HepG2 (cell line): ENCODE results near the gene RANBP3. TPM values are rescaled to one million over a fixed set of nuclear protein-coding genes. Genes with fewer than 3 reads are reported as not detected.

Experiments
- ELF4 ChIP-seq: sonication (generic); formaldehyde crosslinking; IDR thresholded peaks from 2 replicates; pipeline ENCODE4 v1.5.0; 2020; ENCODE audit warnings: missing genetic modification reagents, mild to moderate bottlenecking, moderate library complexity, borderline replicate concordance
- FOXA3 ChIP-seq: IDR thresholded peaks from 2 replicates; pipeline ENCODE4 v1.6.1; 2016; ENCODE audit warnings: missing genetic modification reagents, missing compliant biosample characterization
- HDAC2 ChIP-seq: sonication (generic); formaldehyde crosslinking; IDR thresholded peaks from 2 replicates; pipeline ENCODE4 v1.4.0; 2020; ENCODE audit warnings: missing genetic modification reagents
- HNF4A ChIP-seq: sonication (generic); formaldehyde crosslinking; IDR thresholded peaks from 2 replicates; pipeline ENCODE4 v1.4.0; 2020; ENCODE audit warnings: missing genetic modification reagents
- MED8 ChIP-seq: sonication (generic); formaldehyde crosslinking; IDR thresholded peaks from 2 replicates; pipeline ENCODE4 v1.8.1; 2023; ENCODE audit warnings: mild to moderate bottlenecking, missing genetic modification reagents; ENCODE audit not compliant: insufficient replicate concordance
- RXRA ChIP-seq: sonication (generic); formaldehyde crosslinking; IDR thresholded peaks from 2 replicates; pipeline ENCODE4 v1.5.1; 2020; ENCODE audit warnings: missing genetic modification reagents
- SMARCE1 ChIP-seq: fragments of 450-650 bp; IDR thresholded peaks from 2 replicates; pipeline ENCODE4 v1.6.1; 2017; ENCODE audit warnings: borderline replicate concordance
- U2AF1 ChIP-seq: fragments of 200-400 bp; formaldehyde crosslinking; optimal IDR thresholded peaks from 2 replicates; pipeline ENCODE3; 2017; ENCODE audit warnings: mild to moderate bottlenecking, low read depth, low read length
- ZNF317 ChIP-seq: sonication (generic); formaldehyde crosslinking; IDR thresholded peaks from 2 replicates; pipeline ENCODE4 v1.5.0; 2020; ENCODE audit warnings: mild to moderate bottlenecking, missing genetic modification reagents
- ZNF326 ChIP-seq: sonication (generic); formaldehyde crosslinking; IDR thresholded peaks from 2 replicates; pipeline ENCODE4 v1.4.0; 2020; ENCODE audit warnings: missing genetic modification reagents, borderline replicate concordance
- ZNF547 ChIP-seq: sonication (generic); formaldehyde crosslinking; IDR thresholded peaks from 2 replicates; pipeline ENCODE4 v1.5.1; 2020; ENCODE audit warnings: mild to moderate bottlenecking, missing genetic modification reagents
- ZNF564 ChIP-seq: sonication (generic); formaldehyde crosslinking; IDR thresholded peaks from 2 replicates; pipeline ENCODE4 v1.8.1; 2023; ENCODE audit warnings: mild to moderate bottlenecking, missing genetic modification reagents
- ZSCAN29 ChIP-seq: sonication (generic); formaldehyde crosslinking; conservative IDR thresholded peaks from 2 replicates; pipeline ENCODE4 v1.4.0; 2020; ENCODE audit warnings: mild to moderate bottlenecking, missing genetic modification reagents
- ZSCAN9 ChIP-seq: IDR thresholded peaks from 2 replicates; pipeline ENCODE4 v1.6.1; 2016; ENCODE audit warnings: borderline replicate concordance
- polyA plus RNA-seq, 8 experiments: library from polyadenylated mRNA; depleted of rRNA in 3 of 8; stranded (reverse) in 7 of 8; unstranded in 1 of 8; fragments of >200 nt; fragmentation: Illumina TruSeq in 4 of 8; extraction: Trizol in 4 of 8; gene quantifications; 2 replicates each; pipeline versions ENCODE4 v1.2.1 to v1.2.3, GENCODE V29; 2011 to 2016; ENCODE audit warnings: low read depth in 4 of 8, missing spikeins in 1 of 8, mixed read lengths in 1 of 8; ENCODE audit not compliant: insufficient read depth in 1 of 8
- total RNA-seq, 5 experiments: library from RNA; depleted of rRNA; stranded (reverse); fragments of >200 nt; fragmentation: Illumina TruSeq; extraction: Trizol; gene quantifications; 2 replicates each; pipeline ENCODE4 v1.2.3, GENCODE V29; 2016; ENCODE audit warnings: low read depth in 1 of 5
- TF ChIP-seq, protein P1 (sequence below): sonication (generic); formaldehyde crosslinking; IDR thresholded peaks from 2 replicates; pipeline ENCODE4 v1.4.0; 2020; ENCODE audit warnings: mild to moderate bottlenecking, missing genetic modification reagents, borderline replicate concordance
- TF ChIP-seq, protein P2 (sequence below): sonication (generic); formaldehyde crosslinking; IDR thresholded peaks from 2 replicates; pipeline ENCODE4 v1.4.0; 2020; ENCODE audit warnings: missing genetic modification reagents
- TF ChIP-seq, protein P3 (sequence below): sonication (generic); formaldehyde crosslinking; IDR thresholded peaks from 2 replicates; pipeline ENCODE4 v1.4.0; 2020; ENCODE audit warnings: missing genetic modification reagents, borderline replicate concordance
- TF ChIP-seq, protein P4 (sequence below): sonication (generic); formaldehyde crosslinking; IDR thresholded peaks from 2 replicates; pipeline ENCODE4 v1.4.0; 2020; ENCODE audit warnings: missing genetic modification reagents
- TF ChIP-seq, protein P5 (sequence below): sonication (generic); formaldehyde crosslinking; IDR thresholded peaks from 2 replicates; pipeline ENCODE4 v1.5.1; 2020; ENCODE audit warnings: mild to moderate bottlenecking, missing genetic modification reagents, moderate library complexity

Gene RANBP3
- total and polyA plus RNA-seq, 2 of the 13 experiments (the other 11 are each of a cell fraction or from before 2014, with no cell fraction given), result 39.5 to 149 TPM

DNA sequence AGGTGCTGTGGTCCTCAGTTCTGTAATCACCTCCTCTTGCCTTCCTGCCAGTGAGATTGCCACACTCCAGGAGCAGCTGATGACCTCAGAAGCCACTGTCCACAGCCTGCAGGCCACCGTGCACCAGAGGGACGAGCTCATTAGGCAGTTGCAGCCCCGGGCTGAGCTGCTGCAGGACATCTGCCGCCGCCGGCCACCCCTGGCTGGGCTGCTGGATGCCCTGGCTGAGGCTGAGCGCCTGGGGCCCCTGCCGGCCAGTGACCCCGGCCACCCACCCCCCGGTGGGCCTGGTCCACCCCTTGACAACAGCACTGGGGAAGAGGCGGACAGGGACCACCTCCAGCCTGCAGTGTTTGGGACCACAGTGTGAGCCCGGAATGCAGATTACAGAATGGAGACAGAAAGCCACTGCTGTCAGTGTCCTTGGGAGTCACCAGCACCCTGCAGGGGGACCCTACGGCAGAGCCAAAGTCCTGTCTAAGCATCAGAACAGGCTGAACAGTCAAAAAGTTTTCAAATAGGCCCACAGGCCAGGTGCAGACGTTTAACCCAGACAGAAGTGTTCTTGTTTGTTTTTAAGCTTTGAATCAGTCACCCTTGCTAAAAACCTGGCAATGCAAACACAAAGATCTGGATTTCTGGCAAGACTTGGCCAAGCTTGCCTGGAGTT is 69.0 kb downstream of the RANBP3 start (continued):
- TF ChIP-seq ZNF317 (CRISPR knock-in tag) (0 out of 2 replicates have a peak, but pooled peaks have one; percentile 53), SMARCE1 (no peak), ZNF326 (no peak), ZNF547 (CRISPR knock-in tag) (no peak), HDAC2 (CRISPR knock-in tag) (peak; percentile 44; the same call in 1 of the 2 replicates), RXRA (peak; percentile 40; the same call in 1 of the 2 replicates), MED8 (CRISPR knock-in tag) (peak; percentile 54), ZSCAN9 (CRISPR knock-in tag) (0 out of 2 replicates have a peak, but pooled peaks have one; percentile 40), FOXA3 (CRISPR knock-in tag) (no peak; the same call in 1 of the 2 replicates), HNF4A (CRISPR knock-in tag) (peak; percentile 82), ZSCAN29 (CRISPR knock-in tag) (no peak), ZNF564 (CRISPR knock-in tag) (no peak), U2AF1 (no peak), ELF4 (CRISPR knock-in tag) (no peak)
- TF ChIP-seq, protein P1, sequence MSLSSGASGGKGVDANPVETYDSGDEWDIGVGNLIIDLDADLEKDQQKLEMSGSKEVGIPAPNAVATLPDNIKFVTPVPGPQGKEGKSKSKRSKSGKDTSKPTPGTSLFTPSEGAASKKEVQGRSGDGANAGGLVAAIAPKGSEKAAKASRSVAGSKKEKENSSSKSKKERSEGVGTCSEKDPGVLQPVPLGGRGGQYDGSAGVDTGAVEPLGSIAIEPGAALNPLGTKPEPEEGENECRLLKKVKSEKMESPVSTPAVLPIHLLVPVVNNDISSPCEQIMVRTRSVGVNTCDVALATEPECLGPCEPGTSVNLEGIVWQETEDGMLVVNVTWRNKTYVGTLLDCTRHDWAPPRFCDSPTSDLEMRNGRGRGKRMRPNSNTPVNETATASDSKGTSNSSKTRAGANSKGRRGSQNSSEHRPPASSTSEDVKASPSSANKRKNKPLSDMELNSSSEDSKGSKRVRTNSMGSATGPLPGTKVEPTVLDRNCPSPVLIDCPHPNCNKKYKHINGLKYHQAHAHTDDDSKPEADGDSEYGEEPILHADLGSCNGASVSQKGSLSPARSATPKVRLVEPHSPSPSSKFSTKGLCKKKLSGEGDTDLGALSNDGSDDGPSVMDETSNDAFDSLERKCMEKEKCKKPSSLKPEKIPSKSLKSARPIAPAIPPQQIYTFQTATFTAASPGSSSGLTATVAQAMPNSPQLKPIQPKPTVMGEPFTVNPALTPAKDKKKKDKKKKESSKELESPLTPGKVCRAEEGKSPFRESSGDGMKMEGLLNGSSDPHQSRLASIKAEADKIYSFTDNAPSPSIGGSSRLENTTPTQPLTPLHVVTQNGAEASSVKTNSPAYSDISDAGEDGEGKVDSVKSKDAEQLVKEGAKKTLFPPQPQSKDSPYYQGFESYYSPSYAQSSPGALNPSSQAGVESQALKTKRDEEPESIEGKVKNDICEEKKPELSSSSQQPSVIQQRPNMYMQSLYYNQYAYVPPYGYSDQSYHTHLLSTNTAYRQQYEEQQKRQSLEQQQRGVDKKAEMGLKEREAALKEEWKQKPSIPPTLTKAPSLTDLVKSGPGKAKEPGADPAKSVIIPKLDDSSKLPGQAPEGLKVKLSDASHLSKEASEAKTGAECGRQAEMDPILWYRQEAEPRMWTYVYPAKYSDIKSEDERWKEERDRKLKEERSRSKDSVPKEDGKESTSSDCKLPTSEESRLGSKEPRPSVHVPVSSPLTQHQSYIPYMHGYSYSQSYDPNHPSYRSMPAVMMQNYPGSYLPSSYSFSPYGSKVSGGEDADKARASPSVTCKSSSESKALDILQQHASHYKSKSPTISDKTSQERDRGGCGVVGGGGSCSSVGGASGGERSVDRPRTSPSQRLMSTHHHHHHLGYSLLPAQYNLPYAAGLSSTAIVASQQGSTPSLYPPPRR (CRISPR knock-in tag), result peak; percentile 66
- TF ChIP-seq, protein P2, sequence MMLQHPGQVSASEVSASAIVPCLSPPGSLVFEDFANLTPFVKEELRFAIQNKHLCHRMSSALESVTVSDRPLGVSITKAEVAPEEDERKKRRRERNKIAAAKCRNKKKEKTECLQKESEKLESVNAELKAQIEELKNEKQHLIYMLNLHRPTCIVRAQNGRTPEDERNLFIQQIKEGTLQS (CRISPR knock-in tag), result peak; percentile 62; the same call in 1 of the 2 replicates
- TF ChIP-seq, protein P3, sequence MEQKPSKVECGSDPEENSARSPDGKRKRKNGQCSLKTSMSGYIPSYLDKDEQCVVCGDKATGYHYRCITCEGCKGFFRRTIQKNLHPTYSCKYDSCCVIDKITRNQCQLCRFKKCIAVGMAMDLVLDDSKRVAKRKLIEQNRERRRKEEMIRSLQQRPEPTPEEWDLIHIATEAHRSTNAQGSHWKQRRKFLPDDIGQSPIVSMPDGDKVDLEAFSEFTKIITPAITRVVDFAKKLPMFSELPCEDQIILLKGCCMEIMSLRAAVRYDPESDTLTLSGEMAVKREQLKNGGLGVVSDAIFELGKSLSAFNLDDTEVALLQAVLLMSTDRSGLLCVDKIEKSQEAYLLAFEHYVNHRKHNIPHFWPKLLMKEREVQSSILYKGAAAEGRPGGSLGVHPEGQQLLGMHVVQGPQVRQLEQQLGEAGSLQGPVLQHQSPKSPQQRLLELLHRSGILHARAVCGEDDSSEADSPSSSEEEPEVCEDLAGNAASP (CRISPR knock-in tag), result peak; percentile 37; the same call in 1 of the 2 replicates
- TF ChIP-seq, protein P4, sequence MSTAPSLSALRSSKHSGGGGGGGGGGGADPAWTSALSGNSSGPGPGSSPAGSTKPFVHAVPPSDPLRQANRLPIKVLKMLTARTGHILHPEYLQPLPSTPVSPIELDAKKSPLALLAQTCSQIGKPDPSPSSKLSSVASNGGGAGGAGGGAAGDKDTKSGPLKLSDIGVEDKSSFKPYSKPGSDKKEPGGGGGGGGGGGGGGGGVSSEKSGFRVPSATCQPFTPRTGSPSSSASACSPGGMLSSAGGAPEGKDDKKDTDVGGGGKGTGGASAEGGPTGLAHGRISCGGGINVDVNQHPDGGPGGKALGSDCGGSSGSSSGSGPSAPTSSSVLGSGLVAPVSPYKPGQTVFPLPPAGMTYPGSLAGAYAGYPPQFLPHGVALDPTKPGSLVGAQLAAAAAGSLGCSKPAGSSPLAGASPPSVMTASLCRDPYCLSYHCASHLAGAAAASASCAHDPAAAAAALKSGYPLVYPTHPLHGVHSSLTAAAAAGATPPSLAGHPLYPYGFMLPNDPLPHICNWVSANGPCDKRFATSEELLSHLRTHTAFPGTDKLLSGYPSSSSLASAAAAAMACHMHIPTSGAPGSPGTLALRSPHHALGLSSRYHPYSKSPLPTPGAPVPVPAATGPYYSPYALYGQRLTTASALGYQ (CRISPR knock-in tag), result peak; percentile 58; the same call in 1 of the 2 replicates
- TF ChIP-seq, protein P5, sequence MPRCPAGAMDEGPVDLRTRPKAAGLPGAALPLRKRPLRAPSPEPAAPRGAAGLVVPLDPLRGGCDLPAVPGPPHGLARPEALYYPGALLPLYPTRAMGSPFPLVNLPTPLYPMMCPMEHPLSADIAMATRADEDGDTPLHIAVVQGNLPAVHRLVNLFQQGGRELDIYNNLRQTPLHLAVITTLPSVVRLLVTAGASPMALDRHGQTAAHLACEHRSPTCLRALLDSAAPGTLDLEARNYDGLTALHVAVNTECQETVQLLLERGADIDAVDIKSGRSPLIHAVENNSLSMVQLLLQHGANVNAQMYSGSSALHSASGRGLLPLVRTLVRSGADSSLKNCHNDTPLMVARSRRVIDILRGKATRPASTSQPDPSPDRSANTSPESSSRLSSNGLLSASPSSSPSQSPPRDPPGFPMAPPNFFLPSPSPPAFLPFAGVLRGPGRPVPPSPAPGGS, result no peak
